ENCODE data around the gene NPB.

The NPB gene

DNA sequence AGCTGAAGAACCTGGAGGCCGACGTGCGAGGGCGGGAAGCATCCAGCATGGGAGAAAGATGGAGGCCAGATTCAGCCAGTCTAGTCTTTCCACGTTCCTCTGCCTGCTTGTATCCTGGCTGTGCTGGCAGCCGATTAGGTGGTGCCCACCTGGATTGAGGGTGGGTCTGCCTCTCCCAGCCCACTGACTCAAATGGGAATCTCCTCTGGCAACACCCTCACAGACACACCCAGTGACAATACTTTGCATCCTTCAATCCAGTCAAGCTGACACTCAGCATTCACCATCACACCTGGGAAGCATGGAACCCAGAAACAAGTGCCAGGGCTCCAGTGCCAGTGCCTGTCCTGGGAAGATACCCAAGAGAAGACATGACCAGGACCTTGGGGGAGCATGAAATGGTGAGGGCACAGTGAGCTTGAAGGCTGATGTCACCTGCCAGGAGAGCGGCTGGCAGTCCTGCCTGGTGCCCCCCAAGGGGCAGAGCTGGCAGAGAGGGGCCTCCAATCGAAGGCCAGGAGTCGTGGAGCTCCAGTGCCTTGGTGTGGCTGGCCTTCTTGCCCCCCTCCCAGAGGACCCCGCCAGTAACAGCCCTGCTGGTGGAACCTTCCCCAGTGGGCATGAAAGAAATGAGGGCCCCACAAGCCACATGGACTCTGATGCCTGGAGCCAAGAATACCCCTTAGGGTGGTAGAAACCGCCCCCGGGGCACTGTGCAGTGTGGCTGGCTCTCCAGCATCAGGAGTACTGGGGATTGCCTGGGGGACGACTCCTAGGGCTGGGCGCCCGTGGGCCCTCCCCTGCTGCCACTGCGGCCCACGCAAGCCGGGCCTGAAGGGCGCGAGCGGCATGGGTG is 643 bp upstream of the NPB start:
- Histone ChIP-seq H3K9me3 (ENCODE audit: control insufficient read depth, insufficient read depth, low read length) (no peaks in the 10 kb centered on the region), H3K4me1 (ENCODE audit: control insufficient read depth, insufficient read depth, low read length) (peaks cover 3% of the 10 kb centered on the region; the same call in 1 of the 2 replicates), H3K36me3 (ENCODE audit: control insufficient read depth, insufficient read depth, low read length) (peaks cover 15% of the 10 kb centered on the region), H3K4me3 (ENCODE audit: low read length) (peak overlapping the region; percentile 51; the same call in 1 of the 2 replicates), H3K27me3 (ENCODE audit: control insufficient read depth, insufficient read depth, low read length) (peaks cover 5% of the 10 kb centered on the region; the same call in 1 of the 2 replicates), H3K27ac (ENCODE audit: low read length) (no peak overlapping the region)
- WGBS (ENCODE audit: insufficient coverage, insufficient read length), result no CpG with 5 or more reads among the region's 21 CpGs
- no peak for DNase-seq (ENCODE audit: low read depth, low spot score)

DNA sequence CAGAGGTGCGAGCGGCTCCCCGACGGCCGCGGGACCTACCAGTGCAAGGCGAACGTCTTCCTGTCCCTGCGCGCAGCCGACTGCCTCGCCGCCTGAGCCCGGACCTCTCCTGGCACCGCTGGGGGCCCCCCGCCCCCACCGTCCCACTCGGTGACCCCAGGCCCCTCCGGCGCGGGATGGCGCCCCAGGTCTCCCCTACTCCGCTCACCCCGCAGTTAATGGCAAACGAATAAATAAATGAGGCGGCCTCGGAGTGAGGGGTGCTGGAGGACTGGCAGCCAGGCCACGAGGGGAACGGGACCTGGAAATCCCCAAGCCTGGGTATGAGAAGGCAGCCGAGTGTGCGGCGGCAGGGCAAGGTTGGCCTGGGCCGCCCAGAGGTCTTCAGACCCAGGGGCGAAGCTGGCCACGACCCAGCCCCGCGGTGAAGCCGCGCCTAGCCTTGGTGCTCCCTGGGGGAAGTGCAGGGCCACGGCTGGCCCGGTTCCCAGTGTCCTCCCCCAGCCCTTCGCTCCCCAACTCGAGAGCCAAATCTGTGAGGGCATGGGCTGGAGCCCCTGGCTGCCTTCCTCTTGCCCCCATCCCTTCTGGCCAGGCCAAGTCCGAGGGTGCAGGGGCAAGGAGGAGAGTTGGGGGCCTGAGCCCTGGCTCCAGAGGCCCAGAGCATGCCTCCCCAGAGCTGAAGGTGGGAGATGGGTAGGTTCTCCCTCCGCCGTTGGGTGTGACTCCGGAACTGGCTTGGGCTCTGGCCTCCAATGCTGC is 796 bp downstream of the NPB start:
- no peak for DNase-seq (ENCODE audit: low read depth, low spot score)
- no CpG with 5 or more reads among the region's 47 CpGs for WGBS (ENCODE audit: insufficient coverage, insufficient read length)
- H3K27me3 ChIP-seq (ENCODE audit: control insufficient read depth, insufficient read depth, low read length), result peaks cover 5% of the 10 kb centered on the region; the same call in 1 of the 2 replicates
- peak overlapping the region; percentile 51; the same call in 1 of the 2 replicates for H3K4me3 ChIP-seq (ENCODE audit: low read length)
- H3K27ac ChIP-seq (ENCODE audit: low read length), result no peak overlapping the region
- peaks cover 3% of the 10 kb centered on the region; the same call in 1 of the 2 replicates for H3K4me1 ChIP-seq (ENCODE audit: control insufficient read depth, insufficient read depth, low read length)
- H3K36me3 ChIP-seq (ENCODE audit: control insufficient read depth, insufficient read depth, low read length), result peaks cover 20% of the 10 kb centered on the region
- H3K9me3 ChIP-seq (ENCODE audit: control insufficient read depth, insufficient read depth, low read length), result no peaks in the 10 kb centered on the region

DNA sequence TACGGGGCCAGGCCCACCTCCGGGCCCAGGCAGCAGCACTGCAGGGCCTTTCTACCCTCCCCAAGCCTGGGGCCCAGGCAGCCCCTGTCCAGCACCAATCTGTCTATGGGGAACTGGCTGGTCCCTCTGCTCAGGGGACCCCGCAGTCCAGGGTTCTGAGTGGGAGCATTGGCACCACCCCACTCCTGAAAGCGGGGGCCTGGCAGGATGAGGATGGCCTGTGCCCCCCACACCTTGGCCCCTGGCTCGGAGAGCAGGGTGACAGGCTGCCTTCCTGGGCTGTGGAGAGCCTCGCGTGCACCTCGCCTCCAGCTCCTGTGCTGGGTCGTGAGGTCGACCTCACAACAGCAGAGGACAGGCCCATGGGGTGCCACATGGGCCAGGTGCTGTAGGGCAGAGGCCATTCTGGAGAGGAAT is 1.4 kb downstream of the NPB start:
- H3K4me1 ChIP-seq (ENCODE audit: control insufficient read depth, insufficient read depth, low read length), result 0 out of 2 replicates have a peak, but pooled peaks cover 3% of the 10 kb centered on the region
- H3K27ac ChIP-seq (ENCODE audit: low read length), result no peak overlapping the region
- H3K27me3 ChIP-seq (ENCODE audit: control insufficient read depth, insufficient read depth, low read length), result peaks cover 5% of the 10 kb centered on the region; the same call in 1 of the 2 replicates
- peaks cover 16% of the 10 kb centered on the region for H3K36me3 ChIP-seq (ENCODE audit: control insufficient read depth, insufficient read depth, low read length)
- H3K4me3 ChIP-seq (ENCODE audit: low read length), result no peak overlapping the region
- no CpG with 5 or more reads among the region's 10 CpGs for WGBS (ENCODE audit: insufficient coverage, insufficient read length)
- DNase-seq (ENCODE audit: low read depth, low spot score), result no peak
- H3K9me3 ChIP-seq (ENCODE audit: control insufficient read depth, insufficient read depth, low read length), result no peaks in the 10 kb centered on the region

DNA sequence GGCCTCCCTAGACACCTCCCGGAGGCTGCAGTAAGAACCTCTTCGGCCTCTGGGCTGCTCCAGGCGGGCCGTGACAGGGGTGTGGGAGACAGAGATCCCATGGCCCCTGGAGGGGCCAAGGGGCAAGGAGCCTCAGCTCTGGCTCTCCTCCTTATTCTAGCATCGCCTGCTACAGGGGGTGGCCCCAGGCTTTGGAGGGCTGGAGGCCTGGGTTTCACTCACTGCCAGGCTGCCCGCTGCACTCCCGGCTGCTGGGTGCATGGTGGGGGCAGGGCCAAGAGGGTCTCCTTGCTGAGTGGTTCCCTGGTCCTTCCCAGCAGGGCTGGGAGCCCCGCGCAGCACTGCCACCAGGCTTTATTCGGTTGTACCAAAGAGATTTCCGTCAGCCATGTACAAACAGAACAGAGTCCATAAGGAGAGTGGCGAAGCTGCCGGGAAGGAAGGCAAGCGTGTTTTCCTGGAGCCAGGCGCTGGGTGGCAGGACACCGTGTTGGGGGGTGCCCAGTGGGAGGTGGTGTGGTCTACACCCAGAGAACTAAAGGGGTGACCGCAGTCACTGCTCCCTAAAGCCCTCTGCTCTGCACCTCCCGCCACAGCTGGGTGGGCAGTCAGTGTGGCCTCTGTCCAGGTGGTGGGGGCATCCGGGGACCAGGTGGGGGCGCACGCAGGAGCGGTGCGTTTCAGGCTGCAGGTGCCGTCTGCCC is 2.0 kb downstream of the NPB start:
- Histone ChIP-seq H3K27me3 (ENCODE audit: control insufficient read depth, insufficient read depth, low read length) (peaks cover 5% of the 10 kb centered on the region; the same call in 1 of the 2 replicates), H3K36me3 (ENCODE audit: control insufficient read depth, insufficient read depth, low read length) (peaks cover 17% of the 10 kb centered on the region)

DNA sequence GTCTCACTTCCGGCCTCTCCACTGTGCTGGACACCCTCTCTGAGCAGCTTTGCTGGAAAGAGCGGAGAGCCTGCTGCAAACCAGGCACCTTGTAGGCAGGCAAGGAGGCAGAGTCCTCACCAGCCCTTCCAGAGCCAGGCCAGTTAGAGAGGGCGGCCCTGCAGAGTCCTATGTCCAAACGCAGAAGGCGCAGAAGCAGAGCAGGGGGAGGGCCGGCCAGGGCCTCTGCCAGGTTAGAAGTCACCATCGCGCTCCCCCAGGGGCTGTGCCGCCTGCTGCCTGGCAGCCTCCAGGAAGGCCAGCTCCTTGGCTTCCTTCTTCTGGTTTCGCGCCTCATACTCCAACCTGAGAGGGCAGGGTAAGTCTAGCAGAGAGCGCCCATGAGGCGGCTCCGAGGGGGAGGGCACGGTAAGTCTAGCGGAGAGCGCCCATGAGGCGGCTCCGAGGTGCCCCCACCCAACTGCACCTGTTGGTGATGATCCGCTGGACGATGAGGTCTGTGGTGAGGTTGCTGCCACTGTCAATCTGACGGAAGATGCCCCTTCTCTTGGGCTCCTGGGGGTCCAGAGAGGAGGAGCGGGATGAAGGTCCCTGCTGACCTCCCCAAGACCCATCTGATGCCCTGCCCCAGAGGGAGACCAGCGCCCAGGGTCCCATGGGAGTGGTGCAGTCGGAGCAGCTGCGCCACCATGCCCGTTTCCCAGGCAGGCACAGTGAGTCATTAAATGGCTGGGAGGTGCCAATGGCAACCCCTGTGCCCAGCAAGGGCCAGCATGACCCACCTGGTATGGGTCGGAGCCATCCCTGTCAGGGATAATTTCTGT is 2.8 kb downstream of the NPB start:
- peaks cover 18% of the 10 kb centered on the region for H3K36me3 ChIP-seq (ENCODE audit: control insufficient read depth, insufficient read depth, low read length)
- H3K9me3 ChIP-seq (ENCODE audit: control insufficient read depth, insufficient read depth, low read length), result no peaks in the 10 kb centered on the region
- H3K4me1 ChIP-seq (ENCODE audit: control insufficient read depth, insufficient read depth, low read length), result peaks cover 3% of the 10 kb centered on the region; the same call in 1 of the 2 replicates
- peaks cover 5% of the 10 kb centered on the region; the same call in 1 of the 2 replicates for H3K27me3 ChIP-seq (ENCODE audit: control insufficient read depth, insufficient read depth, low read length)
- WGBS (ENCODE audit: insufficient coverage, insufficient read length), result no CpG with 5 or more reads among the region's 28 CpGs
- no peak for DNase-seq (ENCODE audit: low read depth, low spot score)
- no peak overlapping the region for H3K4me3 ChIP-seq (ENCODE audit: low read length)
- H3K27ac ChIP-seq (ENCODE audit: low read length), result no peak overlapping the region

More for the DNA sequence above, 2.0 kb downstream of the NPB start:
- Histone ChIP-seq H3K4me1 (ENCODE audit: control insufficient read depth, insufficient read depth, low read length) (peaks cover 3% of the 10 kb centered on the region; the same call in 1 of the 2 replicates), H3K27ac (ENCODE audit: low read length) (no peak overlapping the region), H3K9me3 (ENCODE audit: control insufficient read depth, insufficient read depth, low read length) (no peaks in the 10 kb centered on the region), H3K4me3 (ENCODE audit: low read length) (no peak overlapping the region)
- WGBS (ENCODE audit: insufficient coverage, insufficient read length), result no CpG with 5 or more reads among the region's 24 CpGs
- no peak for DNase-seq (ENCODE audit: low read depth, low spot score)

DNA sequence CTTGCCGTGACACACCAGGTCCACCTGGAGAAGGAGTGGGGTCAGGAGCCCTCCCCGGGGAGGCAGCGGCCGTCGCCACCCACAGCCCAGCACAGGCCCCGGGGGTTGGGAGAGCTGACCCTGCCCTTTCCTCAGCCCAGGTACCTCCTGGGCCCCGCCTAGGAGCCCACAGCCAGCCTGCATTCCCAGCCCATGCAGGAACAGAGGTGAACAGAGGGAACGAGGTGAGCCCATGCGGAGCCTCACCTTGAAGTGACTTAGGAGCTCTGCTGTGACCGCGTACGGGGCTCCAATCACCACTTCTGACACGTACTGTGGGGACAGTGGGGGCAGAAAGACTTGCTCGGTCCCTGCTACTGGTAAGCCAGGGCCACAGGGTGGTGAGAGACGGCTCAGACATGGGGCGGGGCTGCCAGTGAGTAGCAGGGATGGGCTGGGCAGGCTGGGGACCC is 3.4 kb downstream of the NPB start:
- no peaks in the 10 kb centered on the region for H3K9me3 ChIP-seq (ENCODE audit: control insufficient read depth, insufficient read depth, low read length)
- H3K27ac ChIP-seq (ENCODE audit: low read length), result no peak overlapping the region
- H3K4me3 ChIP-seq (ENCODE audit: low read length), result no peak overlapping the region
- no CpG with 5 or more reads among the region's 16 CpGs for WGBS (ENCODE audit: insufficient coverage, insufficient read length)
- H3K4me1 ChIP-seq (ENCODE audit: control insufficient read depth, insufficient read depth, low read length), result peaks cover 8% of the 10 kb centered on the region
- no peak for DNase-seq (ENCODE audit: low read depth, low spot score)
- H3K27me3 ChIP-seq (ENCODE audit: control insufficient read depth, insufficient read depth, low read length), result peaks cover 5% of the 10 kb centered on the region; the same call in 1 of the 2 replicates
- peaks cover 16% of the 10 kb centered on the region for H3K36me3 ChIP-seq (ENCODE audit: control insufficient read depth, insufficient read depth, low read length)

DNA sequence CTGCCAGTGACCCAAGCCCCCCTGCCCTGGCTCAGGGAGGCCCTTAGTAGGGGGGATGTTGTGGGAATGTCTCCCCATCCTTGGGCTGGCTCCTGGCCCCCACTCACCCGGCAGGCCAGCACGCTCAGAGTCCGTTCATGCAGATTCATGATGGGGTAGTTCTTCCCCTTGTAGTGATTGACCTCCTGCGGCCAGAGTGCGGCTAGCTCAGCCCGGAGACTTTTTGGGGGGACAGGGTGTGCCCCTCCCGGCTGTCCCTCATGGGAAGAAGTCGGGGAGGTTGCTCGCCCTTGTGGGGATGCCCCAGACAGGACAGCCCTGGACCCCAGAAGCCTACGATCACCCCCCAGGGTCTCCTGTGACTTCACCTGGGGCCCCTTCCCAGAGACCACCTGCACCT is 4.0 kb downstream of the NPB start:
- no peak overlapping the region for H3K27ac ChIP-seq (ENCODE audit: low read length)
- H3K4me1 ChIP-seq (ENCODE audit: control insufficient read depth, insufficient read depth, low read length), result peaks cover 8% of the 10 kb centered on the region
- H3K9me3 ChIP-seq (ENCODE audit: control insufficient read depth, insufficient read depth, low read length), result no peaks in the 10 kb centered on the region
- no peak overlapping the region for H3K4me3 ChIP-seq (ENCODE audit: low read length)
- peaks cover 5% of the 10 kb centered on the region; the same call in 1 of the 2 replicates for H3K27me3 ChIP-seq (ENCODE audit: control insufficient read depth, insufficient read depth, low read length)
- no CpG with 5 or more reads among the region's 10 CpGs for WGBS (ENCODE audit: insufficient coverage, insufficient read length)
- H3K36me3 ChIP-seq (ENCODE audit: control insufficient read depth, insufficient read depth, low read length), result peaks cover 16% of the 10 kb centered on the region
- no peak for DNase-seq (ENCODE audit: low read depth, low spot score)

DNA sequence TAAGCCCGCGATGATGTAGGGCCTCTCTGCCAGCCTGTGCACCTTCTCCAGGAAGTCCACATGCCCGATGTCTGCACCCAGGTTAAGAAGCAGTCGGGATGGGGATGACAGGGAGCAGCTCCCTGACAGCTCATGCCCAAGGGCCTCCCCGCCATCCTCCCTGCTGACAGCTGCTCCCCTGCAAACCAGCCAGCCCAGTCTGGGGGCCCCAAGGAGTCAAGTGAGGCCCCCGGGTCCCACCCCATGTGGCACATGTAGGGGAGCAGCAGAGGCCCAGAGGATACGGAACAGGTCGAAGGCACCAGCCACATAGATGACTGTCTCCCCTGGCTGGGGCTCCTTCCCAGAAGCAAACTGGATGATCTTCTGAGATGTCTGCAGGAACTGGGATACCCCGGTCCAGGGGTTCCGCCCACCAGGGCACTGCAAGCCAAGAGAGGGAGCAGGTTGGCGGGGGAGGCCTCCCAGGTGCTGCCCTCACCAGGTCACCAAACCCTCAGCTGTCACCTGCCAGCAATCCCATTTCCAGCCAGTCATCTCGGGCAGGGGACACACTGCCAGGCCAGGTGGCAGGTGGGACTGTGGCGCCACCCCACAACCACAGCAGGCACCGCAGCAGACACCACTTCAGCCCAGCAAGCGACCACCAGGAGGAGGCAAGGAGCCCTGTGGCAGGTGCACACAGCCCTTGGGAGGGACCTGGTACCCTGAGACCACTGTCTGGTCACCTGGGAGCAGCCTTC is 4.6 kb downstream of the NPB start:
- no peak overlapping the region for H3K4me3 ChIP-seq (ENCODE audit: low read length)
- WGBS (ENCODE audit: insufficient coverage, insufficient read length), result no CpG with 5 or more reads among the region's 15 CpGs
- H3K27ac ChIP-seq (ENCODE audit: low read length), result no peak overlapping the region
- H3K27me3 ChIP-seq (ENCODE audit: control insufficient read depth, insufficient read depth, low read length), result no peaks in the 10 kb centered on the region
- peaks cover 8% of the 10 kb centered on the region for H3K4me1 ChIP-seq (ENCODE audit: control insufficient read depth, insufficient read depth, low read length)
- peaks cover 16% of the 10 kb centered on the region for H3K36me3 ChIP-seq (ENCODE audit: control insufficient read depth, insufficient read depth, low read length)
- H3K9me3 ChIP-seq (ENCODE audit: control insufficient read depth, insufficient read depth, low read length), result no peaks in the 10 kb centered on the region
- DNase-seq (ENCODE audit: low read depth, low spot score), result no peak
